CD4-positive, alpha-beta T cell (primary cell): ENCODE measurements around the gene SYNGR4. TPM values are rescaled to one million over a fixed set of nuclear protein-coding genes. Genes with fewer than 3 reads are reported as not detected.
"Not testable (repeated sequence)": the region's sequence is repeated elsewhere in the genome, so short reads cannot be mapped to it uniquely, and the experiment has no call there.

Source experiments
- ATAC-seq: fragments of 200-7000 bp; cut with Tn5 transposase; one replicate; pipeline ENCODE4 v1.10.0; 2022; ENCODE audit warnings: mild to moderate bottlenecking; ENCODE audit not compliant: poor library complexity
- CTCF ChIA-PET: fragments of 350-600 bp; sonication (Branson Sonifier 250); formaldehyde crosslinking; loops from one replicate; lab custom pipeline; 2021; ENCODE audit warnings: antibody characterized with exemption, inconsistent platforms; lab: Charles Lee
- POLR2A ChIA-PET: fragments of 350-600 bp; sonication (Branson Sonifier 250); formaldehyde crosslinking; loops from one replicate; lab custom pipeline; 2021; ENCODE audit warnings: antibody characterized with exemption, inconsistent platforms; lab: Charles Lee
- DNase-seq, 14 experiments: peaks; one replicate each; pipeline ENCODE4 v3.0.0-alpha.2; 2013 to 2020; ENCODE audit warnings: mixed read lengths in 2 of 14
- H3K27ac ChIP-seq, 2 donors: one replicate each; pipeline versions ENCODE4 v1.5.1 to v1.7.0; 2013; ENCODE audit warnings: low read length in 2 of 2, low read depth in 1 of 2, mild to moderate bottlenecking in 1 of 2
- H3K27me3 ChIP-seq, 2 experiments: 1 replicate in 1 of 2; 2 replicates in 1 of 2; pipeline versions ENCODE4 v1.6.1 to v1.7.0; 2013; ENCODE audit warnings: low read length in 2 of 2, control low read depth in 1 of 2, mild to moderate bottlenecking in 1 of 2, moderate library complexity in 1 of 2; ENCODE audit not compliant: insufficient read depth in 2 of 2, control insufficient read depth in 1 of 2
- H3K36me3 ChIP-seq: one replicate; pipeline ENCODE4 v1.6.1; 2013; ENCODE audit warnings: low read length, control low read depth; ENCODE audit not compliant: insufficient read depth
- H3K4me1 ChIP-seq: one replicate; pipeline ENCODE4 v1.6.1; 2013; ENCODE audit warnings: low read length, control low read depth; ENCODE audit not compliant: insufficient read depth
- H3K4me3 ChIP-seq: one replicate; pipeline ENCODE4 v1.5.1; 2013; ENCODE audit warnings: mild to moderate bottlenecking, low read length, moderate library complexity
- H3K9me3 ChIP-seq, 2 experiments: 1 replicate in 1 of 2; 2 replicates in 1 of 2; pipeline versions ENCODE4 v1.6.1 to v1.7.0; 2013; ENCODE audit warnings: low read length in 2 of 2, mild to moderate bottlenecking in 2 of 2, control low read depth in 1 of 2, moderate library complexity in 1 of 2; ENCODE audit not compliant: control insufficient read depth in 1 of 2, insufficient read depth in 1 of 2
- H3K27ac Mint-ChIP-seq: one replicate; pipeline ENCODE4 v1.8.0; 2020; ENCODE audit warnings: mixed read lengths
- H3K27me3 Mint-ChIP-seq: one replicate; pipeline ENCODE4 v1.8.0; 2021; ENCODE audit warnings: mixed read lengths
- H3K36me3 Mint-ChIP-seq: one replicate; pipeline ENCODE4 v1.8.0; 2021; ENCODE audit warnings: low read depth, mixed read lengths
- H3K4me1 Mint-ChIP-seq: one replicate; pipeline ENCODE4 v1.8.0; 2021; ENCODE audit warnings: low read depth, mixed read lengths
- H3K4me3 Mint-ChIP-seq: one replicate; pipeline ENCODE4 v1.8.0; 2020; ENCODE audit warnings: mild to moderate bottlenecking, mixed read lengths
- H3K9me3 Mint-ChIP-seq: one replicate; pipeline ENCODE4 v1.8.0; 2020; ENCODE audit warnings: mixed read lengths
- intact Hi-C, 2 experiments: fragments of 100-400 bp; cut with DNase I in 1 of 2; cut with micrococcal nuclease in 1 of 2; formaldehyde crosslinking; loops; one replicate each; pipeline versions ENCODE4 v1.15.1 to v1.9.0; 2023 to 2025; cut with DNase I, micrococcal nuclease
- polyA plus RNA-seq, 2 donors: library from polyadenylated mRNA; unstranded; fragments of 120-200 nt; gene quantifications; one replicate each; pipeline ENCODE4 v1.2.1, GENCODE V29; 2013
- total RNA-seq, 174 experiments: library from RNA in 2 of 174; stranded (reverse) in 2 of 174; gene quantifications; one replicate each; pipeline ENCODE4 v1.2.3 and lab custom pipeline; 2021 to 2026
- TF ChIP-seq, protein P1 (sequence below): fragments of 200-600 bp; IDR thresholded peaks from one replicate; pipeline ENCODE4 v1.8.0; 2022; ENCODE audit warnings: antibody characterized with exemption, mild to moderate bottlenecking

SYNGR4 gene
- total RNA-seq (not detected), total RNA-seq (lab: John Stamatoyannopoulos, UW) (0 to 0.28 (median 0) reads per million in 172 experiments)
- polyA plus RNA-seq (2013, experiment 1 of 2) = not detected
- polyA plus RNA-seq (2013, experiment 2 of 2) = not detected

DNA sequence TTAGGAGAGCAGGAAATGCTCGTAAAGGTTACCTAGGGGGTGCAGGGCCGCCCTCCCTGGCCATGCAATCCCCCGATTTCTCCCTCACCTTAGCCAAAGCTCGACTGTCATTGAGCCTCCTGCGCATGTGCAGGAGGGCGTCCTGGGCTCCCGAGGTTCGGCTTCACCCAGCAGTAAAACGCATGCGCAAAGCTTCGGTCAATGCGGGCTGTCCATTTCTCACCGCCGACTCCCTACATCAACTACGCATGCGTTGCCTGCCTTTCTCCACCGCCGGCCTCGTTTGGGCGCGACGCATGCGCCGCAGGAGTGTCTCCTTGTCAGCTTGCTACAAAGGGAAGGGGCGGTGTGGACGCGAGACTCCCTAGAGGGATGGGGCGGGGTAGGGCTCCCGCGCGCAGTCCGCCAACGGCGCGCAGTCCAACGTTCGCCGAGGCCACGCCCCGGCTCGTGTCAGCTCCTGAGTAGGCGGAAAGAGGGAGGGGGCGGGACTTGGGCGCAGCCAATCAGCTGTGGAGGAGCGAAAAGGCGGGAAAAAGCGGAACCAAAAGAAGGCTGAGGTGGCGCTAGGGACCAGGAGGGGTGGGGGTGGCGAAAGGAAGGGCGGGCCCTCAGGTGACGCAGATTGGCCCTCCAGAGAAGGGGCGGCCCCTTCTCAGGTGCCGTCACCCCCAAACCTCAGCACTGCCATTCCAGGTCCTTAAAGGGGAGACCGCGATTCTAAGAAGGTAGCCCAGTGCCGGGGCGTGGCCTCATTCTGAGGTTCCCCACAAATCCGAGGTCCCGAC is at the start of gene SYNGR4, which contains the start of gene TMEM143:
Gene SYNGR4 (plus strand): TSS at position 558 of the 788 bp plus-strand sequence. CDS start 1,476 bp downstream, outside the sequence.
Gene TMEM143 (minus strand): TSS at position 131 of the 788 bp plus-strand sequence. CDS start 20 bp downstream, at position 111.
- peaks cover 22% of the 10 kb centered on the region for H3K4me1 ChIP-seq
- peak within 1 kb of the TSS; percentile 77 to 87 for H3K27ac ChIP-seq
- DNase-seq = peak; percentile 96 to 100 (median 98)
- peak; percentile 86 for ATAC-seq
- H3K27me3 ChIP-seq = no peaks in the 10 kb centered on the region
- Mint-ChIP-seq H3K27me3 (no peaks in the 10 kb centered on the region), H3K9me3 (no peaks in the 10 kb centered on the region), H3K4me1 (peaks cover 17% of the 10 kb centered on the region), H3K4me3 (peak within 1 kb of the TSS; percentile 90), H3K27ac (peak within 1 kb of the TSS; percentile 90), H3K36me3 (peaks cover 5% of the 10 kb centered on the region)
- TF ChIP-seq, protein P1, sequence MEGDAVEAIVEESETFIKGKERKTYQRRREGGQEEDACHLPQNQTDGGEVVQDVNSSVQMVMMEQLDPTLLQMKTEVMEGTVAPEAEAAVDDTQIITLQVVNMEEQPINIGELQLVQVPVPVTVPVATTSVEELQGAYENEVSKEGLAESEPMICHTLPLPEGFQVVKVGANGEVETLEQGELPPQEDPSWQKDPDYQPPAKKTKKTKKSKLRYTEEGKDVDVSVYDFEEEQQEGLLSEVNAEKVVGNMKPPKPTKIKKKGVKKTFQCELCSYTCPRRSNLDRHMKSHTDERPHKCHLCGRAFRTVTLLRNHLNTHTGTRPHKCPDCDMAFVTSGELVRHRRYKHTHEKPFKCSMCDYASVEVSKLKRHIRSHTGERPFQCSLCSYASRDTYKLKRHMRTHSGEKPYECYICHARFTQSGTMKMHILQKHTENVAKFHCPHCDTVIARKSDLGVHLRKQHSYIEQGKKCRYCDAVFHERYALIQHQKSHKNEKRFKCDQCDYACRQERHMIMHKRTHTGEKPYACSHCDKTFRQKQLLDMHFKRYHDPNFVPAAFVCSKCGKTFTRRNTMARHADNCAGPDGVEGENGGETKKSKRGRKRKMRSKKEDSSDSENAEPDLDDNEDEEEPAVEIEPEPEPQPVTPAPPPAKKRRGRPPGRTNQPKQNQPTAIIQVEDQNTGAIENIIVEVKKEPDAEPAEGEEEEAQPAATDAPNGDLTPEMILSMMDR = no peak
- ChIA-PET CTCF (interaction anchor here (0.6 to 3.0 kb wide), 8 partner anchors 13 to 1182 kb away, joined by 3 to 27 read pairs (median 5); partner anchors contain the start of gene KDELR1), POLR2A (interaction anchor here (0.8 to 2.9 kb wide), 22 partner anchors 27 to 1763 kb away, joined by 3 to 74 read pairs (median 6); partner anchors contain the start of genes AP2A1, CALM3, CARD8 and DBP)
- H3K36me3 ChIP-seq = no peaks in the 10 kb centered on the region
- H3K9me3 ChIP-seq = no peaks in the 10 kb centered on the region
- intact Hi-C loops = loop anchor here (1.0 to 10.0 kb wide), 12 partner anchors 27 to 1749 kb away; partner anchors contain the start of genes CYTH2 (in 1 of the 2), GRWD1 (in 1 of the 2), GYS1 (in 1 of the 2) and KDELR1 (in 1 of the 2)
- peak within 1 kb of the TSS; percentile 94 for H3K4me3 ChIP-seq

GRCh38 chr19:48315712-48316111 is 48.5 kb upstream of the SYNGR4 start:
- Histone ChIP-seq H3K4me1 (peaks cover 10% of the 10 kb centered on the region), H3K27me3 (no peaks in the 10 kb centered on the region), H3K27ac (no peak overlapping the region), H3K36me3 (no peaks in the 10 kb centered on the region), H3K4me3 (no peak overlapping the region), H3K9me3 (no peaks in the 10 kb centered on the region)
- Mint-ChIP-seq H3K4me1 (peaks cover 9% of the 10 kb centered on the region), H3K27me3 (no peaks in the 10 kb centered on the region), H3K36me3 (no peaks in the 10 kb centered on the region), H3K27ac (no peak overlapping the region), H3K9me3 (no peaks in the 10 kb centered on the region), H3K4me3 (no peak overlapping the region)
- TF ChIP-seq, protein P1 = no peak
- CTCF ChIA-PET = interaction anchor here (4.1 kb wide), 1 partner anchor 18 kb away, joined by 40 read pairs; no protein-coding TSS in a partner anchor
- POLR2A ChIA-PET = no interaction called here
- intact Hi-C loops = loop anchor here (2.0 to 10.0 kb wide), 4 partner anchors 37 to 269 kb away; no protein-coding TSS in a partner anchor
- ATAC-seq (no peak), DNase-seq (no peak)

- ATAC-seq, H3K27ac Mint-ChIP-seq, H3K4me3 Mint-ChIP-seq, H3K27me3 Mint-ChIP-seq, H3K36me3 Mint-ChIP-seq, H3K4me3 ChIP-seq, DNase-seq, H3K9me3 ChIP-seq, H3K36me3 ChIP-seq, H3K9me3 Mint-ChIP-seq, H3K27me3 ChIP-seq, H3K27ac ChIP-seq: not testable (repeated sequence)
- POLR2A ChIA-PET = interaction anchor here (1.4 to 8.4 kb wide), 2 partner anchors 13 to 17 kb away, joined by 6 to 360 read pairs; no protein-coding TSS in a partner anchor
- intact Hi-C loops = loop anchor here (5.0 to 10.0 kb wide), 3 partner anchors 35 to 267 kb away; no protein-coding TSS in a partner anchor
- peaks cover 26% of the 10 kb centered on the region for H3K4me1 Mint-ChIP-seq
- peaks cover 26% of the 10 kb centered on the region for H3K4me1 ChIP-seq
- CTCF ChIA-PET = interaction anchor here (8.5 kb wide), 1 partner anchor 16 kb away, joined by 159 read pairs; no protein-coding TSS in a partner anchor
Observed at GRCh38 chr19:48317708-48317960, 46.5 kb upstream of the SYNGR4 start.
